Measurements from ENCODE around the gene SPSB2. TPM values are rescaled to one million over a fixed set of nuclear protein-coding genes. Genes with fewer than 3 reads are reported as not detected.
A peak's percentile ranks its signal among the peaks of the same experiment; 100 is the strongest.
"Not testable (repeated sequence)": the region's sequence is repeated elsewhere in the genome, so short reads cannot be mapped to it uniquely, and the experiment has no call there.

The SPSB2 gene
- total RNA-seq, 1 donor, result 10.8 TPM

GRCh38 chr12:6872073-6873048 lies 742 bp downstream of the SPSB2 start:
- DNase-seq (ENCODE audit: low read depth in 2 of 3, low spot score in 2 of 3), result peak; percentile 69 to 84 (median 76)

GRCh38 chr12:6871052-6871957 lies 1.8 kb downstream of the SPSB2 start:
- DNase-seq (ENCODE audit: low read depth in 2 of 3, low spot score in 2 of 3), result no peak

- DNase-seq (ENCODE audit: low read depth in 2 of 3, low spot score in 2 of 3), result not testable (repeated sequence)
Measured at GRCh38 chr12:6870304-6870703, 2.8 kb downstream of the SPSB2 start.

DNA sequence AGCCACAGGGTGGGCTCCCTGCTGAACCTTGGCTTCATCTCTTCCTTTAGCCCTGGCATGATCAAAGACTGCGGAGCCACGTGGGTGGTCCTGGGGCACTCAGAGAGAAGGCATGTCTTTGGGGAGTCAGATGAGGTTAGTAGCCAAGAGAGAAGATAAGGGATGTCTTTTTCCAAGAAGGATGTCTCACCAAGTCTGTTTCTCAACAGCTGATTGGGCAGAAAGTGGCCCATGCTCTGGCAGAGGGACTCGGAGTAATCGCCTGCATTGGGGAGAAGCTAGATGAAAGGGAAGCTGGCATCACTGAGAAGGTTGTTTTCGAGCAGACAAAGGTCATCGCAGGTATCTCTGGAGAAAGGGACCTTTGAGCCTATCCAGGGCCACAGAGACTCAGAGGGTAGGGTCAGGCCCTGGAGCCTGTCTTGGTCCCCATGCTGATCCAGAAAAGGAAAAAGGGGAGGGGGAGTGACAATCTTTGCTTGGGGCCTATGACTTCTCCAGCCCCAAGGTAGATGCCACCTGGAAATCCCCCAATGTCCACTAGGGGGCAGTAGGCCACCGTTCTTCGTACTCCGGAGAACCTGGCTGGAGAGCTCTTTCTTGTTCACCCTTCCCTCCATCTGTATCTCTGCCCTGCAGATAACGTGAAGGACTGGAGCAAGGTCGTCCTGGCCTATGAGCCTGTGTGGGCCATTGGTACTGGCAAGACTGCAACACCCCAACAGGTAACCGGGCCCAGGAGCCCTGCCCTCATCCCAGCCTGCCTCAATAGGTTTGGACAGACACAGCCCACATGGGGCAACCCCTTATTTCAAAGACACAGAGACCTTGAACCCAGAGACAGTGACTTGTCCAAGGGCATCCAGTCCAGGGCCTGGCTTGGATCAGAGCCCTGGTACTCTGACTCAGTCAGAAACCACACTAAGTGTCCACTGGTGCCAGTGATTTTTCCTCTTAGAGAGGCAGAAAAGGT lies 3.8 kb downstream of the SPSB2 start:
- peak; percentile 77 to 91 (median 81) for DNase-seq (ENCODE audit: low read depth in 2 of 3, low spot score in 2 of 3)

DNA sequence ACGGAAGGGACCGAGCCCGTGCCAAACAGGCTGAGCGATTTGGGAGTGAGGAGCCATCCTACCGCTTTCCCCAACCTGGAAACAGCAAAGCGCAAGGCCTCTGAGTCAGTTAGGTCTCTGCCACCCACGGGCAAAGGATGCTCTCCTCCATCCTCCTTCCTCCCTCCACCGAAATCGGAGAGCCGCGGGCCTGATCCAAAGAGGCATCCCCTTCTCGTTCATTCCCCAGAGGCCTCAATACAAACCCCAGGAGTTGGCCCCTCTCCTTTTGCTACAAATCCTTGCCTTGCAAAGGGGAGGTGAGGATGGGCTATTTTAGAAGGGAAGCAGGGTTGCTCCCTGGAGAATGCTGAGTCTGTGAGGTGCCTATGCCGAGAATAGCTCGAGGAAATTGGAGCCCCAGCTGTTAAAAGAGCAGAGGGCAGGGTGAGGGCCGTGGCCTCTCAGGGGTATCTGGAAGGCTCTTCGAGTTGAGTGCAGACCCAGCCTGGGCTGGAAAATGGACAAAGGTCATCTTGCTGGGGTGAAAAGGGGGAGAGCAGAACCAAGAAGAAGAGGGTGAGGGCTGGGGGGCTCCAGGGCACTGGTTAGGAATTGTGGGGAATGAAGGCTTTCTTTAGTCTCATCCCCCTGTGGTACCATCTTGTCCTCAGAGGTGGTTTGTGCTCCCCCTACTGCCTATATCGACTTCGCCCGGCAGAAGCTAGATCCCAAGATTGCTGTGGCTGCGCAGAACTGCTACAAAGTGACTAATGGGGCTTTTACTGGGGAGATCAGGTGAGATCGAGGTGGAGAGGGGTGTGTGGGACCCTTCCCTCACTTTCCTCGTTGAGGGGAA lies 4.7 kb downstream of the SPSB2 start:
- no peak for DNase-seq (ENCODE audit: low read depth in 2 of 3, low spot score in 2 of 3)

GRCh38 chr12:6867413-6868210 lies 5.5 kb downstream of the SPSB2 start, which contains the start of gene TPI1:
Gene TPI1, plus strand, starts transcription at chr12:6867531. Its CDS starts 36 bp downstream, at chr12:6867567.
- DNase-seq (ENCODE audit: low read depth in 2 of 3, low spot score in 2 of 3), result peak in 2 of 3 donors; percentile 57 to 81

- peak in 1 of 3 donors; percentile 77 for DNase-seq (ENCODE audit: low read depth in 2 of 3, low spot score in 2 of 3)
Measured at GRCh38 chr12:6866920-6867412, 6.1 kb downstream of the SPSB2 start.

- DNase-seq (ENCODE audit: low read depth in 2 of 3, low spot score in 2 of 3), result no peak
Measured at GRCh38 chr12:6866163-6866919, 6.8 kb downstream of the SPSB2 start.

DNA sequence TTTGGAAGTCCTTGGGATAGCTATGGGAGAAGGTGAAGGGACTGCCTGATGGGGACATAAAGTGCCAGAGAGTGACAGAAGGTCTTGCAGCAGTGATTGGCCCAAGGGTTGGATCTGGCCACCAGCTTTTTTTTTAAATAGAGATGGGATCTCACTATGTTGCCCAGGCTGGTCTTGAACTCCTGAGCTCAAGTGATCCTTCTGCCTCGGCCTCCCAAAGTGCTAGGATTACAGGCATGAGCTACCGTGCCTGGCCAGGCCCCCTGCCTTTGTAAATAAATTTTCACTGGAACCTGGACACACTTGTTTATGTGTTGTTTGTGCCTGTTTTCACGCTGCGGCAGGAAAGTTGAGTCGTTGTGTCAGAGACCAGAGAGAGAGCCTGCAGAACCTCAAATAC lies 7.8 kb downstream of the SPSB2 start:
- DNase-seq (ENCODE audit: low read depth in 2 of 3, low spot score in 2 of 3), result not testable (repeated sequence)

GRCh38 chr12:6863586-6864321 lies 9.3 kb downstream of the SPSB2 start:
- no peak for DNase-seq (ENCODE audit: low read depth in 2 of 3, low spot score in 2 of 3)

GRCh38 chr12:6863033-6863432 lies 10.1 kb downstream of the SPSB2 start:
- no peak for DNase-seq (ENCODE audit: low read depth in 2 of 3, low spot score in 2 of 3)

DNA sequence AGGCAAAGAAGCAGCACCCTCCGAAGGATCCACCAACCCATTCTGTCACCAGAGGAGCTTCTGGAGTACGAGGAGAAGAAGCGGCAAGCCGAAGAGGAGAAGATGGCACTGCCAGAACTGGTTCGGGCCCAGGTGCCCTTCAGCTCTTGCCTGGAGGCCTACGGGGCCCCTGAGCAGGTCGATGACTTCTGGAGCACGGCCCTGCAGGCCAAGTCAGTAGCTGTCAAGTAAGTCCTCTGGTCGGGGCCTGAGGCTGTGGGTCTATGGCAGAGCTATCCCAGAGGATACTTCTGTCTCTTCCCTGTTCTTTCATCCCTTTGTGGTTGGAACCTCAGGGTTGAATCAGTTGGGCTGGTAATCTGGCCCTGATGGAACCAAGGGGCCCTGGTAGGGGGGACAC lies 11.7 kb downstream of the SPSB2 start:
- DNase-seq (ENCODE audit: low read depth in 2 of 3, low spot score in 2 of 3), result no peak

- no peak for DNase-seq (ENCODE audit: low read depth in 2 of 3, low spot score in 2 of 3)
Measured at GRCh38 chr12:6860942-6861341, 12.2 kb downstream of the SPSB2 start.

DNA sequence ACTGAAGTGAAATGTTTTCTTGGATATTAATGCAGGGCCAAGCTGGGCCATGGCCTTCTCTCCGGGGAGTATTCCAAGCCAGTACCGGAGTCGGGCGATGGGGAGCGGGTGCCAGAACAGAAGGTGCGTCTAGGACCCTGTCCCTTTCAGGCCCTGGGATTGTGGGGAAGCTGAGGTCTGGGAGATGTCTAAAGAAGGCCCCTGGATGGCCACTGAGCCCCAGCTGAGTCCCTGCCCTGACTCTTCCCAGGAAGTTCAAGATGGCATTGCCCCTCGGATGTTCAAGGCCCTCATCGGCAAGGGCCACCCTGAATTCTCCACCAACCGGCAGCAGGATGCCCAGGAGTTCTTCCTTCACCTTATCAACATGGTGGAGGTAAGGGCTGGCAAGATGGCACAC lies 13.0 kb downstream of the SPSB2 start:
- no peak for DNase-seq (ENCODE audit: low read depth in 2 of 3, low spot score in 2 of 3)

DNA sequence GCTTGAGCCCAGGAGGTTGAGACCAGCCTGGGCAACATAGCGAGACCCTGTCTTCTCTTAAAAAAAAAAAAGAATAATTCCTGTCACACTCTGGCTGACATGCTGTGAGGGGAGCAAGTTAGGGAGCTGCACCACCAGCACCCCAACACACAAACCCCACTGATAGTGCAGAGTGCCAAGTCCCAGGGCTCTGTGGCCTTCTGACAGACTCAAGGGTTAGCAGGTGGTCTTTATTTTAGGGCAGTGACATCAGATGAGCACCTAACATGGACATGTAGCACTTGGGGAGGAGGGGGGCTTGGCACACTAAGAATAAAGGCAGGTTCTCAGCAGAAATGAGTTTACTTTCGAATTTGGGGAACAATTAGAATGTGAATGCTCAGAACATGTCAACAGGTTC lies 14.3 kb downstream of the SPSB2 start:
- no peak for DNase-seq (ENCODE audit: low read depth in 2 of 3, low spot score in 2 of 3)

GRCh38 chr12:6855322-6855721 lies 17.8 kb downstream of the SPSB2 start:
- no peak for DNase-seq (ENCODE audit: low read depth in 2 of 3, low spot score in 2 of 3)

DNA sequence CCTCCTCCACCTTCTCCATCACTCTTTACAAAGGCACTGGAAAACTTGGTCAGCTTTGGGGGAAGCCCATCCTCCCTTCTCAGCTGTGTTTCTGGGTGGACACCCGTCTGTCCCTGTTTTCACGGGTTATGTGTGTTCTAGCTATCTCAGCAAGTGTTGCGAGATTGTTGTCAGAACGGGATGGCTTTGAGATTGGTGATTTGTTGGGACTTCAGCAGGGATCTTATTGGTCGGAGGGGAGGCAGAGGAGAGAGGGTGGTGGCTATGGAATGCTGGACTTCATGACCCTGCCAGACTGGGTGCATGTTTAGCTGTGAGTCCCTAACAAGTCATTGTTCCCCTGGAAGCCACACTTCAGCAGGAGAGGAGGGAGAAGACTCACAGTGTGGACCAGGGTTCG lies 19.1 kb downstream of the SPSB2 start:
- DNase-seq (ENCODE audit: low read depth in 2 of 3, low spot score in 2 of 3), result no peak
